Esophagus (tissue), 2 donors: Measurements from ENCODE around the gene MT1HL1. TPM values are rescaled to one million over a fixed set of nuclear protein-coding genes. Genes with fewer than 3 reads are reported as not detected.

Experiments used
- H3K27ac ChIP-seq, 2 donors: one replicate each; pipeline ENCODE4 v1.5.1; 2013; ENCODE audit warnings: low read depth in 2 of 2, mild to moderate bottlenecking in 2 of 2, inconsistent platforms in 1 of 2, low read length in 1 of 2, moderate library complexity in 1 of 2
- H3K27me3 ChIP-seq, 2 donors: one replicate each; pipeline ENCODE4 v1.6.1; 2013; ENCODE audit warnings: low read length in 2 of 2, control low read depth in 1 of 2, mild to moderate bottlenecking in 1 of 2; ENCODE audit not compliant: insufficient read depth in 2 of 2, control insufficient read depth in 1 of 2
- H3K36me3 ChIP-seq, 2 donors: one replicate each; pipeline ENCODE4 v1.6.1; 2013; ENCODE audit warnings: low read length in 1 of 2; ENCODE audit not compliant: control insufficient read depth in 2 of 2, insufficient read depth in 2 of 2
- H3K4me1 ChIP-seq, 2 donors: one replicate each; pipeline ENCODE4 v1.6.1; 2013; ENCODE audit warnings: low read length in 1 of 2; ENCODE audit not compliant: control insufficient read depth in 2 of 2, insufficient read depth in 2 of 2
- H3K4me3 ChIP-seq, 2 donors: one replicate each; pipeline ENCODE4 v1.5.1; 2013; ENCODE audit warnings: low read length in 2 of 2, mild to moderate bottlenecking in 2 of 2, low read depth in 1 of 2, moderate library complexity in 1 of 2
- H3K9me3 ChIP-seq, 2 donors: one replicate each; pipeline ENCODE4 v1.6.1; 2013; ENCODE audit warnings: mild to moderate bottlenecking in 2 of 2, low read depth in 1 of 2, low read length in 1 of 2, moderate library complexity in 1 of 2; ENCODE audit not compliant: control insufficient read depth in 2 of 2, insufficient read depth in 1 of 2
- WGBS, 2 donors: extraction: QIAGEN DNeasy Blood & Tissue Kit; methylation state at CpG; one replicate each; pipeline ENCODE4 v1.1.7; 2013; 5-methylcytosine and 5-hydroxymethylcytosine counted together
- polyA plus RNA-seq, 2 donors: library from polyadenylated mRNA; stranded (reverse); fragments of 200-250 nt; gene quantifications; one replicate each; pipeline ENCODE4 v1.2.3, GENCODE V29; 2013
- donor health status: healthy with polysubstance abuse.
- donor health status: Bipolar disorder and iron deficiency.

The MT1HL1 gene
- not detected for polyA plus RNA-seq

- Histone ChIP-seq H3K4me3 (no peak within 1 kb of the TSS), H3K27ac (no peak within 1 kb of the TSS), H3K9me3 (no peaks in the 10 kb centered on the region), H3K36me3 (no peaks in the 10 kb centered on the region), H3K4me1 (no peaks in the 10 kb centered on the region), H3K27me3 (no peaks in the 10 kb centered on the region)
- 93 to 94% methylated on average over 18 of the region's 18 CpGs for WGBS, 2 donors
Observed at GRCh38 chr1:237004116-237004515, at the start of gene MT1HL1. Gene MT1HL1, minus strand, starts transcription at chr1:237004441. Its CDS starts 69 bp downstream, at chr1:237004372.

- Histone ChIP-seq H3K27me3 (no peaks in the 10 kb centered on the region), H3K27ac (no peak overlapping the region), H3K4me3 (no peak overlapping the region), H3K4me1 (no peaks in the 10 kb centered on the region), H3K36me3 (no peaks in the 10 kb centered on the region), H3K9me3 (peaks cover 0 to 3% of the 10 kb centered on the region in 2 donors)
- 76 to 80% methylated on average over 3 of the region's 3 CpGs for WGBS, 2 donors
Observed at GRCh38 chr1:237050915-237051314, 46.7 kb upstream of the MT1HL1 start.

GRCh38 chr1:237050185-237050584 lies 45.9 kb upstream of the MT1HL1 start:
- H3K36me3 ChIP-seq = no peaks in the 10 kb centered on the region
- 70 to 77% methylated on average over 6 of the region's 6 CpGs for WGBS, 2 donors
- no peaks in the 10 kb centered on the region for H3K9me3 ChIP-seq
- no peak overlapping the region for H3K27ac ChIP-seq
- no peak overlapping the region for H3K4me3 ChIP-seq
- no peaks in the 10 kb centered on the region for H3K27me3 ChIP-seq
- no peaks in the 10 kb centered on the region for H3K4me1 ChIP-seq

GRCh38 chr1:237048803-237049202 lies 44.6 kb upstream of the MT1HL1 start:
- no peak overlapping the region for H3K4me3 ChIP-seq
- WGBS, 2 donors = 85 to 86% methylated on average over 5 of the region's 5 CpGs
- H3K27me3 ChIP-seq = no peaks in the 10 kb centered on the region
- no peaks in the 10 kb centered on the region for H3K4me1 ChIP-seq
- no peaks in the 10 kb centered on the region for H3K36me3 ChIP-seq
- no peak overlapping the region for H3K27ac ChIP-seq
- no peaks in the 10 kb centered on the region for H3K9me3 ChIP-seq

- Histone ChIP-seq H3K4me3 (no peak overlapping the region), H3K27ac (no peak overlapping the region), H3K9me3 (no peaks in the 10 kb centered on the region), H3K36me3 (no peaks in the 10 kb centered on the region), H3K4me1 (peaks cover 0 to 10% of the 10 kb centered on the region in 2 donors), H3K27me3 (peaks cover 0 to 10% of the 10 kb centered on the region in 2 donors)
- WGBS, 2 donors = 21 to 25% methylated on average over 3 of the region's 3 CpGs
Observed at GRCh38 chr1:237045278-237046016, 41.2 kb upstream of the MT1HL1 start.

GRCh38 chr1:237043846-237044636 lies 39.8 kb upstream of the MT1HL1 start:
- H3K36me3 ChIP-seq = no peaks in the 10 kb centered on the region
- H3K27me3 ChIP-seq = peaks cover 0 to 10% of the 10 kb centered on the region in 2 donors
- no peak overlapping the region for H3K27ac ChIP-seq
- H3K4me1 ChIP-seq = peaks cover 0 to 10% of the 10 kb centered on the region in 2 donors
- no peaks in the 10 kb centered on the region for H3K9me3 ChIP-seq
- WGBS, 2 donors = 14 to 17% methylated on average over 14 of the region's 14 CpGs
- no peak overlapping the region for H3K4me3 ChIP-seq

- no peaks in the 10 kb centered on the region for H3K36me3 ChIP-seq
- peak overlapping the region; percentile 24 to 34 for H3K27ac ChIP-seq
- 3 to 5% methylated on average over 50 to 55 of the region's 55 CpGs for WGBS, 2 donors
- peak overlapping the region; percentile 42 to 53 for H3K4me3 ChIP-seq
- H3K4me1 ChIP-seq = peaks cover 0 to 10% of the 10 kb centered on the region in 2 donors
- no peaks in the 10 kb centered on the region for H3K9me3 ChIP-seq
- H3K27me3 ChIP-seq = peaks cover 0 to 10% of the 10 kb centered on the region in 2 donors
Observed at GRCh38 chr1:237042892-237043576, 38.8 kb upstream of the MT1HL1 start.

- H3K9me3 ChIP-seq = no peaks in the 10 kb centered on the region
- H3K36me3 ChIP-seq = no peaks in the 10 kb centered on the region
- peak overlapping the region; percentile 24 to 53 for H3K27ac ChIP-seq
- H3K4me3 ChIP-seq = peak overlapping the region; percentile 42 to 53
- peaks cover 0 to 10% of the 10 kb centered on the region in 2 donors for H3K27me3 ChIP-seq
- WGBS, 2 donors = 3 to 4% methylated on average over 41 of the region's 41 CpGs
- peaks cover 0 to 10% of the 10 kb centered on the region in 2 donors for H3K4me1 ChIP-seq
Observed at GRCh38 chr1:237042526-237042891, 38.3 kb upstream of the MT1HL1 start.

GRCh38 chr1:237041795-237042525 lies 37.7 kb upstream of the MT1HL1 start, which contains the start of gene RYR2:
Gene RYR2, plus strand, starts transcription at chr1:237042184. Its CDS starts 338 bp downstream, at chr1:237042522.
- 3% methylated on average over 69 to 87 of the region's 87 CpGs for WGBS, 2 donors
- Histone ChIP-seq H3K27ac (peak within 1 kb of the TSS; percentile 24 to 53), H3K36me3 (no peaks in the 10 kb centered on the region)

More at GRCh38 chr1:237041795-237042525, 37.7 kb upstream of the MT1HL1 start, which contains the start of gene RYR2:
- Histone ChIP-seq H3K4me1 (peaks cover 0 to 10% of the 10 kb centered on the region in 2 donors), H3K27me3 (peaks cover 0 to 10% of the 10 kb centered on the region in 2 donors), H3K4me3 (peak within 1 kb of the TSS; percentile 42 to 53), H3K9me3 (no peaks in the 10 kb centered on the region)
